IPS-15b (cell line): Measurements from ENCODE around the gene RNASE7.

Experiments
- H3K27me3 ChIP-seq: one replicate; pipeline ENCODE4 v1.6.1; 2013; ENCODE audit warnings: low read length; ENCODE audit not compliant: control insufficient read depth, insufficient read depth
- H3K36me3 ChIP-seq: one replicate; pipeline ENCODE4 v1.6.1; 2013; ENCODE audit warnings: low read length; ENCODE audit not compliant: control insufficient read depth, insufficient read depth
- H3K4me1 ChIP-seq: one replicate; pipeline ENCODE4 v1.6.1; 2013; ENCODE audit warnings: mild to moderate bottlenecking, low read length; ENCODE audit not compliant: control insufficient read depth, insufficient read depth
- H3K4me3 ChIP-seq: one replicate; pipeline ENCODE4 v1.5.1; 2013; ENCODE audit warnings: low read depth, low read length
- H3K9ac ChIP-seq: one replicate; pipeline ENCODE4 v1.6.1; 2013; ENCODE audit warnings: low read depth, mild to moderate bottlenecking, low read length
- H3K9me3 ChIP-seq: one replicate; pipeline ENCODE4 v1.6.1; 2013; ENCODE audit warnings: mild to moderate bottlenecking, low read length; ENCODE audit not compliant: control insufficient read depth, insufficient read depth

Gene RNASE7

DNA sequence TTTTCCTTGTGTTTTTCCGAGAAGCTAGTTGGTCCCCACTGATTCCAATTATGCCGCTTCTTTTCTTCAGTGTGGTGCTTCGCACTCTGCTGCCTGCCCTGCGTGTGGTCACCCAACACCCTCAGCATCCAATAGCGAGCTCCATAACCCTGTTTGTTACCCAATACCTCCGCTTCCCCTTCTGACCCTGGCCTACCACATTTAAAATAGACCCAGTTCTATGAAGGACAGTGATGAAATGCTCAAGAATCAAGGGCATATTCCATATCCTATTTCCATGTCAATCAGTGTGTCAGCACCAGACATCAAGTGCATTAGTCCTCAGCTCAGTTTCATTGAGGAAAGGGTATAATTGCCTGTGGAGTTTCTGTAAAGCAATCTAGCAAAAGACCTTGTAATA lies 26.9 kb upstream of the RNASE7 start:
- Histone ChIP-seq H3K9me3 (no peaks in the 10 kb centered on the region), H3K4me3 (no peak overlapping the region), H3K4me1 (peaks cover 7% of the 10 kb centered on the region), H3K36me3 (peaks cover 2% of the 10 kb centered on the region), H3K9ac (no peak overlapping the region), H3K27me3 (no peaks in the 10 kb centered on the region)

DNA sequence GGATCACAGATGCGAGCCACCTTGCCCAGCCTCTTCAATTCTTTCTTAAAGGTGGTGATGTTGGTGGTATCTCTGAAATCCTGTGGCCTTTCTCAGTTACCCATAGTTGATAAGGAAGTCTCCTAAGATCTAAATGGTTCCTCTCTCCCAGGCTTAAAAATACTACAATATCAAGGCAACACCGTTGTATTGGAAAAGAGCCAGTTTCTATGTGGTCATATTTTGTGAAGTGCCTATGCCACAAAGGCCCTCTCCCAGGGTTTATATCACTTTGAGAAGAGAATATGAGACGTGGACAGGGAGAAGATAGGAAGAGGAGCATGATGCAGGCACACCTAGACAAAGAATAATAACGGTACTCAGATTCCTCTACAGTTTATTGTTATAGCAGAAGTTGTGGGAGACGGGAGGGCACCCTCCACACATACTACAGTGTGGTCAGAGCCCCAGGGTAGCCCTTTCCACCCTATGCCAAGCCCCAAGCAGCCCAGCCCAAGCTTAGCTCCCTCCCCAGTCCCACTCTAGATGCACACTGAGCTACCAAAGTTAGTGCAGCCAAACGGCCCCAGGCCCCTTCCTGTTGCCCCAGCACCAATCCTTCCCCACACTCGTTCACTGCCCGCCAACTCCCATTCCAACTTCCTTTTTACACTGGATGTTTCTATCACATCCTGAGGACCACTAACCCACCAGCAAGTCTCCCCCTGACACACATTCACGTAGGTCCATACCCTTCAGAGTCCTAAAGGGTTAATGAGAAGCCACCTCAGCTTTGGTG lies 25.6 kb upstream of the RNASE7 start:
- Histone ChIP-seq H3K36me3 (peaks cover 2% of the 10 kb centered on the region), H3K9ac (no peak overlapping the region), H3K4me3 (no peak overlapping the region), H3K4me1 (peaks cover 7% of the 10 kb centered on the region), H3K9me3 (no peaks in the 10 kb centered on the region), H3K27me3 (peaks cover 7% of the 10 kb centered on the region)

DNA sequence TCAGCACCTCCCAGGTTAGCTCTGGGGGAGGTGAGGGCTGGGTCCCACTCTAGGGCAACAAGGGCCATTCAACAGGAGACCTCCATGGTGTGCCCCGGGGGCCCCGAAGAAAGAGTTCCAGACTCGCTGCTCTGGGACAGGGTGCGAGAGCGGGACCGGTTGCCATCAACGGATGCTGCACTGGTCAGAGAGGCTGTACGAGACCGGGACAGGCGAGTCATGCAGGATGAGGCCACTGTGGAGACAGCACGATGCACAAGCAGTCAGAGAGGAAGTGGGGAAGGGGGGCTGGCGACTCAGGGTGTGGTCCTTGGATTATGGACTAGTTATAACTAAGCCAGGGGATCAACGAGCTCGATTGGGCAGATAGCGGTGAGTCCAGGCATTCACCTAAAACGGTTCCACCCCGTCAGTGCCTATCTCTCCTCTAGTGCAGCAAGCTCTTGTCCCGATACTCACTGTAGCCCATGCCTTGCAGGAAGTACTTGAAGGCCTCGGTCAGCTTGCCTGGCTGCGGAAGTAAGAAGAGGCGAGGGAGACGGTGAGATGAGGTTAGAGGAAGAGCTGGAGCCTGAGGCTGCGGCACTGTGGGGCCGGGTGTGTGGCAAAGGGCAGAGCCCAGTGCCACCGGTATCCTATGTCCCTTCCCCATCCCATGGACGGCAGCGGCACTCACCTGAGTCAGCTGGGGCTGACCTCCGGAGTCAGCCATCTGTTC lies 24.5 kb upstream of the RNASE7 start:
- Histone ChIP-seq H3K9ac (no peak overlapping the region), H3K4me3 (no peak overlapping the region), H3K36me3 (peaks cover 3% of the 10 kb centered on the region), H3K27me3 (peaks cover 18% of the 10 kb centered on the region), H3K9me3 (no peaks in the 10 kb centered on the region), H3K4me1 (peaks cover 10% of the 10 kb centered on the region)

DNA sequence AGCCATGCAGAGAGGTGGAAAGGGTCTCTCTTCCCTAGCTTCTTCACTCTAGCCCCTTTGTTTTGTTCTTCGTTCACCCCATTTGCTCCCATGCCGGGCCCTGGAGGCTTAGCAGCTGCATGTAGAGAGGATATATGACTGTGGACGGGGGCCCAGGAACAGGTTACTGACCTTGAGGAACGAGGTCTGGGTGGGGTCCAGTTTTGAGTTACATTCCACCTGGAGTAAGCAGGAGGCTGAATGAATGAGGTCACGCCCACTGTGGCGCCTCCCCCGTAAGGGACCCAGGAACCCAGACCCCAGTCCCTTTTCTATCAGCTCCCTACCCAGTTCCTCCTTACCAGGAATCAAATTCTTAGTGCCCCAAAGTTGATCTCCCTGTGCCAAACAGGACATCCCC lies 23.9 kb upstream of the RNASE7 start:
- no peaks in the 10 kb centered on the region for H3K9me3 ChIP-seq
- no peak overlapping the region for H3K4me3 ChIP-seq
- no peak overlapping the region for H3K9ac ChIP-seq
- peaks cover 6% of the 10 kb centered on the region for H3K36me3 ChIP-seq
- peaks cover 10% of the 10 kb centered on the region for H3K4me1 ChIP-seq
- peaks cover 24% of the 10 kb centered on the region for H3K27me3 ChIP-seq

DNA sequence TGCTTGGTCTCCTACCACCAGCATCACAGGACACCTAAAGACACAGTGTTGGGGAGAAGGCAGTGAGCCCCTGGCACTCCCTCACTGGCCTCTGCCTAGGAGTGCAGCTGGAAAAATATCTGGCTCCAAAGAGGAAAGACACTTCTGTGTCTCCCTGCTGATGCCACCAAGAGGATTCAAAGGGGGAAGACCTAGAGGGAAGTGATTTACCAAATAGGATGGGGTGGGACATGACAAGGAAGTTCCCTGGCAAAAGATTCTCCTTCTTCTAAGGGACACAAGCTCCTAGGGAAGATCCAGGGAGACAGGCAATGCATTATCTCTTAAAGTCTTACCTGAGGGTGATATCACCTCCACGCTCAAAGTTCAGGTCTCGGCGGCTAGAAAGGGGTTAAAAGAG lies 23.4 kb upstream of the RNASE7 start:
- Histone ChIP-seq H3K27me3 (peaks cover 29% of the 10 kb centered on the region), H3K4me3 (no peak overlapping the region), H3K4me1 (peaks cover 12% of the 10 kb centered on the region), H3K36me3 (peaks cover 6% of the 10 kb centered on the region), H3K9ac (no peak overlapping the region), H3K9me3 (no peaks in the 10 kb centered on the region)

DNA sequence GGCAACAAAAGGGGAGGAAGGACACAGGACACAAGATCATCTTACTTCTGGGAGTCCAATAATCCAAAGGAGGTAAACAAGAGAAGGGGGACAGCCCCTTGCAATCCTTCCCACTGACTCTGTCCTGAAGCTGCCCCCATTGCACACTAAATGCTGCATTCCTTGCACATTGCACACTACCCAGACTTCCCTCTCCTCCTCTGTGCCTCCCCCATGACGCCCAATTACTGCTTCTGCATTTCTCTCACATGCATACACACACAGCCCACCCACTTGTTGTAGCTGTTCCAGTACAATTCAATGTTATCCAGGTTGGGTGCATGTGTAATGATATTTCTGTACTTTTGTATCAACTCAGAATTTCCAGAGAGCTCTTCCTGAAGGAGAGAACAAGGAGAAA lies 22.8 kb upstream of the RNASE7 start:
- Histone ChIP-seq H3K27me3 (peaks cover 35% of the 10 kb centered on the region), H3K9me3 (no peaks in the 10 kb centered on the region), H3K36me3 (peaks cover 6% of the 10 kb centered on the region), H3K9ac (no peak overlapping the region), H3K4me1 (peaks cover 12% of the 10 kb centered on the region), H3K4me3 (no peak overlapping the region)

DNA sequence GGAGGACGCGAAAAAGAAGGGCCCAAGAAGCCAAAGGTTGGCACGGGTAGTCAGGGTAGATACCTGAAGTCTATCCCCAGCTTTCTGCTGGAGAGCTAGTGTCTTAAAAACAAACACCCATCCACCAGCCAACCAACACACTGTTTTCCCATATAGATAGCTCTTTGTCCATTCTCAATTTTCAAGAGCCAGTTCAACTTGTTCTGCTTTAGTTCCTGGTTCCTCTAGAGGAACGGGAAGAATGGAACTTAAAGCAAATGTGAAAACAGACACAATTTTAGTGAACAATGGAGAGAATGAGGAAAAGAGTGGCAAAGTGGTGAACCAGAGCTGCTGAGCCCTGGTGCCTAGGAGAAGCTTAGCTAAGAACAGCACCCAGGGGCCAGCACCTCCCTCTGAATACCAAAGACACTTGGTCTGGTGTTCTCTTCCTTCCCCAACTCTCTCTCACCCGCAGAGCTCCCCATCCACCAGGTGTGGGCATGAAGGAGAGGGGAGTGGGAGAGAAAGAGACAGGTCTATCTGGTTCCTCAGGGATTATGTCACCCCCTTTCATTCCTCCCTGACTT lies 21.1 kb upstream of the RNASE7 start:
- peaks cover 6% of the 10 kb centered on the region for H3K36me3 ChIP-seq
- no peak overlapping the region for H3K4me3 ChIP-seq
- no peaks in the 10 kb centered on the region for H3K9me3 ChIP-seq
- H3K9ac ChIP-seq = no peak overlapping the region
- H3K27me3 ChIP-seq = peaks cover 36% of the 10 kb centered on the region
- peaks cover 6% of the 10 kb centered on the region for H3K4me1 ChIP-seq

DNA sequence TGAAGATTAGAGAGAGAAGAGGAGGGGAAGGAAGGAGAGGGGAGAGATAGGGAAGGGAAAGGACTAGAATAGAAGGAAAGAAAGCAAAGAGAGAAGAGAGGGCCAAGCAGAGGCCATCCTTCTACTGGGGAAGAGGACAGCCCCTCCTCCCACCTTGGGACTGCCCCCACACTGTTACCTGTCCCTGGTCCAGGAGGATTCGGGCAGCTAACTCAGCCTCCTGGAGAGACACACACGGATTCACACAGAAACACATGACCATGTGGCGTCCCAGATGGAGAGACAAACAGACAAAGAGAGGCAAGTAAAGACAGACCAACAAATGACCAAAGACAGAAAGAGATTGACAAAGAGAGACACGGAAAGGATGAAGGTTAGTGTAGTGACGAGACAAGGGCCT lies 19.5 kb upstream of the RNASE7 start:
- Histone ChIP-seq H3K9me3 (no peaks in the 10 kb centered on the region), H3K9ac (no peak overlapping the region), H3K4me1 (peaks cover 18% of the 10 kb centered on the region), H3K4me3 (no peak overlapping the region), H3K36me3 (peaks cover 5% of the 10 kb centered on the region), H3K27me3 (peaks cover 45% of the 10 kb centered on the region)

DNA sequence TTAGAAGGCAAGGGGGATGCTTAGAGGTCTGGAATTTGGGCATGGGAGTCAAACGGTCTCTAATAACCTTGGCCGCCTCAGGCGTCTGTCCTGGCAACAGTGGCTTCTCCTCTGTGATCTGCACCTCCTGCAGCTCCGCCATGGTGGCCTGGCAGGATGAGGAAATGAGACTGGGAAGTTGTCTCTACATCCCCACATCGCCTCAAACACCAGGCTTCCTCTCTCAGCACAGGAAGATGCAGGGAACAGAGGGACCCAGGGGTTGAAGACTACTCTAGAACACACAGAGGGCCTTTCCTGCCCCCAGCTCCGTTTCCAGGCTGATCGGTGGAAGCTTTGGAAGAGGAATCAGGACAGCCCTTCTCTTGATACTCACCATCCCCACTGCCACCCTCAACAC lies 19.0 kb upstream of the RNASE7 start:
- H3K4me1 ChIP-seq = peaks cover 18% of the 10 kb centered on the region
- H3K9me3 ChIP-seq = no peaks in the 10 kb centered on the region
- H3K9ac ChIP-seq = no peak overlapping the region
- peaks cover 5% of the 10 kb centered on the region for H3K36me3 ChIP-seq
- H3K4me3 ChIP-seq = no peak overlapping the region
- peaks cover 49% of the 10 kb centered on the region for H3K27me3 ChIP-seq

DNA sequence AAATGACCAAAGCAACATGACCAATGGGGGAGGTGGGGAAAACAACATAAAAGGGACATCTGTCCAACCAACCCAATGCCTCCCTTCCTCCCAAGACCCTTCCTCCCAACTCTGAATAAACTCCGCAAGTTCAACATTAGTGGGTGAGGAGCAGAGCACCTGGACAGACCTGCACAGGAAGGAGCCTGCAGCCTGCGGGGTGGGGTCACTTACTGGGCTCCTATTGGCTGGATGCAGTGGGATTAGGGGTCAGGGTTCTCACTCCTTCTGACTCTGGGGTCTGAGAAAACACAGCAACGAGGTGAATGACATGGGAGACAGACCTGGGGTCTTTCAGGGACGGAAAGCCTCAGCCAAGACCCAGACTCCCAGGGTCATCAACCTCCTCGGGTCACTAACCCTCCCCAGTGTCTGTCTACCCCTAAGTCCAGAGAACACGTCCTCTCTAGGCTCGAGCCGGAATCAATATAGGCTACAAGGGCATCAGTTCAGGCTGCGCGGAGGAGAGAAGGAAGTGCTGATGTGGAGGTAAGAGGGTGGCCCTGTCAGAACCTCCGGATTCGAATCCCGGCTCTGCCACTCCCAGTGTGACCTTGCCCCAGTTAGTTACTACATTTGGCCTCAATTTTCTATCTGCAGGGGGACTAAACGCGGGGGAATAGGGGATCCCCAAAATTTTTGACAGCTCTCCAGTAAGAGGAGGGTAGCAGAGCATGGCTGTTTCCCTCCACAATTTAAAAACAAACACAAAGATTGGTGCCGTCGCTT lies 18.2 kb upstream of the RNASE7 start:
- H3K27me3 ChIP-seq = peaks cover 49% of the 10 kb centered on the region
- H3K4me3 ChIP-seq = peak overlapping the region; percentile 63
- peaks cover 18% of the 10 kb centered on the region for H3K4me1 ChIP-seq
- no peaks in the 10 kb centered on the region for H3K9me3 ChIP-seq
- peak overlapping the region; percentile 65 for H3K9ac ChIP-seq
- H3K36me3 ChIP-seq = peaks cover 5% of the 10 kb centered on the region

DNA sequence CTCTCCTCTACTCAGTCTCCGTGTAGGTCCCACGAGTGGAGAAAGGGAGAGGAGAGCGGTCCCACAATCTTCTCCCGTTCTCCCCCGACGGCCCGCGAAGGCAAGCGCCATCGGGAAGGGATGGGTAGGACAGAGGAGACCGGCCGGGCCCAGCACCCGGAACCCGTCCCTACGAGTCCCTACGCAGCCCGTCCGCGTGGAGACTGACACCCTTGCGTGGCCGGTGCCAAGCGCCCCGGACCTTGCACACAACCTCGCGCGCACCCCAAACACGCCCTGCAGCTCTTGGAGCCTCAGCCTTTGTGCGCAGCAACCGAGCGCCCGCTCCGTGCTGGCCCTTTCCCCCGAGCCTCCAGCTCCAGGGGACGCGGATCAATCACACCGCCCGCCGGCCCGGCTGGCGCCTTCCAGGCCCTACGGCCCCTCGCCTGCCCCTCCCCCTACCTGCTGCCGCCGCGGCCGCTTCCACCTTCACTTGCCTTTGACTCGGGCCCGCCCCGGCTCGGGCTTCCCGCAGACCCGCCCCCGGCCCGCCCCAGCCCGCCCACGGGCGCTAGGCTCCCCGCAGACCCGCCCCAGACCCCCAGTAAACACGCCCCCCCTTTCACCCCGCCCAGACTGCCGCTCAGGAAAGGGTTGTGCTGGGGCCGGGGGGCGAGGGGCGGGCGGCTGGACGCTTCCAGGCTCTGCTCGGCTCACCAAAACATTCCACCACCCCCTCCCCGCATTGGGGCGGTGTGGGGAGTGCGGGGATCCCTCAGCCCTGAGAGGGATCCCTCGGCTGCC lies 17.4 kb upstream of the RNASE7 start, which contains the start of gene NDRG2:
Gene NDRG2 (minus strand): TSS at position 477 of the 786 bp plus-strand sequence. CDS start 1,746 bp downstream, outside the sequence.
- Histone ChIP-seq H3K9me3 (no peaks in the 10 kb centered on the region), H3K27me3 (peaks cover 49% of the 10 kb centered on the region), H3K4me3 (peak within 1 kb of the TSS; percentile 72), H3K9ac (peak within 1 kb of the TSS; percentile 65), H3K4me1 (peaks cover 18% of the 10 kb centered on the region), H3K36me3 (peaks cover 5% of the 10 kb centered on the region)
